Choroid plexus epithelial cell (primary cell): ENCODE data around the gene MFSD11.
A peak's percentile ranks its signal among the peaks of the same experiment; 100 is the strongest.

Experiments used
- DNase-seq: peaks from one replicate; pipeline ENCODE4 v3.0.0-alpha.2; 2010; ENCODE audit warnings: low read depth
- H3K4me3 ChIP-seq: 2 replicates; pipeline ENCODE4 v1.5.1; 2011; ENCODE audit warnings: low read depth, mild to moderate bottlenecking, control low read depth, low read length, moderate library complexity
- CTCF ChIP-seq: conservative IDR thresholded peaks from 2 replicates; pipeline ENCODE4 v1.5.1; 2011; ENCODE audit warnings: low read depth, mild to moderate bottlenecking, control low read depth, inconsistent platforms, low read length, moderate library complexity

The MFSD11 gene

GRCh38 chr17:76737676-76738467 is at the start of gene MFSD11:
TSS of gene MFSD11 (plus strand) at chr17:76738119. CDS start at chr17:76738353, 234 bp downstream.
- no peak for TF ChIP-seq CTCF
- H3K4me3 ChIP-seq = peak within 1 kb of the TSS; percentile 94
- peak; percentile 97 for DNase-seq

GRCh38 chr17:76688165-76688622 is 49.7 kb upstream of the MFSD11 start:
- TF ChIP-seq CTCF = no peak
- no peak for DNase-seq
- no peak overlapping the region for H3K4me3 ChIP-seq

- no peak for TF ChIP-seq CTCF
- peak; percentile 67 for DNase-seq
- no peak overlapping the region for H3K4me3 ChIP-seq
Measured at GRCh38 chr17:76689859-76690258, 48.1 kb upstream of the MFSD11 start.

- no peak for TF ChIP-seq CTCF
- no peak overlapping the region for H3K4me3 ChIP-seq
- DNase-seq = no peak
Measured at GRCh38 chr17:76690596-76691280, 47.2 kb upstream of the MFSD11 start.

- TF ChIP-seq CTCF = no peak
- H3K4me3 ChIP-seq = no peak overlapping the region
- no peak for DNase-seq
Measured at GRCh38 chr17:76691379-76692191, 46.3 kb upstream of the MFSD11 start.

GRCh38 chr17:76695059-76695831 is 42.7 kb upstream of the MFSD11 start:
- DNase-seq = no peak
- no peak for TF ChIP-seq CTCF

More at GRCh38 chr17:76695059-76695831, 42.7 kb upstream of the MFSD11 start:
- H3K4me3 ChIP-seq = no peak overlapping the region
